HL-60 (cell line): ENCODE data around the gene SHANK3.

Experiments used
- DNase-seq, 2 experiments: peaks; one replicate each; pipeline ENCODE4 v3.0.0-alpha.2; 2010 to 2020; ENCODE audit warnings: low read depth in 1 of 2, low spot score in 1 of 2
- H3K27ac ChIP-seq: fragments of 250-450 bp; sonication (Bioruptor Pico); replicated peaks from 2 replicates; pipeline ENCODE4 v1.5.1; 2020; ENCODE audit warnings: mild to moderate bottlenecking, moderate library complexity
- H3K27me3 ChIP-seq: fragments of 250-450 bp; sonication (Bioruptor Pico); 2 replicates; pipeline ENCODE4 v1.5.1; 2021; ENCODE audit warnings: mild to moderate bottlenecking, moderate library complexity; ENCODE audit not compliant: insufficient read depth, poor library complexity, severe bottlenecking
- H3K4me3 ChIP-seq: replicated peaks from 2 replicates; pipeline ENCODE4 v1.5.1; 2011; ENCODE audit warnings: mild to moderate bottlenecking, control low read depth, low read length; ENCODE audit not compliant: insufficient read depth
- GABPA ChIP-seq: IDR thresholded peaks from 2 replicates; pipeline ENCODE4 v1.6.1; 2012; ENCODE audit warnings: low read depth
- POLR2AphosphoS5 ChIP-seq: IDR thresholded peaks from 2 replicates; pipeline ENCODE4 v1.6.1; 2012; ENCODE audit warnings: low read depth
- REST ChIP-seq: IDR thresholded peaks from 2 replicates; pipeline ENCODE4 v1.6.1; 2012; ENCODE audit warnings: low read depth; ENCODE audit not compliant: insufficient replicate concordance
- SPI1 ChIP-seq: IDR thresholded peaks from 2 replicates; pipeline ENCODE4 v1.6.1; 2012; ENCODE audit warnings: low read depth, mild to moderate bottlenecking, borderline replicate concordance
- TF ChIP-seq, protein P1 (sequence below): IDR thresholded peaks from one replicate; pipeline ENCODE4 v1.5.1; 2011; ENCODE audit warnings: low read length, control low read depth, inconsistent platforms; ENCODE audit not compliant: insufficient read depth

The SHANK3 gene

DNA sequence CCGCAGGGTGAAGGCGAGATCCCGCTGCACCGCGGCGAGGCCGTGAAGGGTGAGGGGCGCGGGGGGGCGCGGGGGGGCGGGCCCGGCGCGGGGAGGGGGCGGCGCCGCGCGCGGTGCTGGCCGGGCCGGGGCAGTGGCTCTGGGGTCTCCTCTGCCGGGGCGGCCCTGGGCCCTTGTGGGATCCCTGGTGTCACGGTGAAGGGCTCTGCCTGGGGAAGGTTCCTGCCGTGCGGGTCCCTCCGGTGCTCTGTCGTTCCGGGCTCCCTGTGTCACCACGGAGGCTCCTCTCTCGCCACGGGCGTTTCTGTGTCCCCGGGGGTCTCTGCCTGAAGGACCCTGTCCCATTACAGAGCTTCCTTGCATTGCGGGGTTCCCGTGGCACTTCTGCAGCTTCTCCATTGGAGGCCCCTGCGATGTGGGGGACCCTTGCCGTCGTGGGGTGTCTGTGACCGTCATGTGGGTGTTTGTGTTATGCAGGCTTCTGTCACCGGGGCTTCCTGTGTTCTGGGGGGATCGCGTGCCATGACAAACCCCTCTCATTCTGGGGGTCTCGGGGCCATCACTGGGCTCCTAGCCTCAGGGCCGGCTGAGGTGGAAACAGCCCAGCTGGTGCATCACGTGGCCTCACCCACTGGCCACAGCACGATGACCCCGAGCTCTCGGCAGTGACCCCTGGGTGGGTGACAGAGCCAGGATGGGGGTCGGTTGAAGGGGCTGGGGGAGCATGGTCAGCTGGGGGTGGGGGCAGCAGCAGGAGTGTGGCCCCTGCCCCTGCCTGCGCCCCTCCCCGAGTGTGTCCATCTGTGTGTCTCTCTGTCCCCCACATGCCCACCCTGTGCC lies 25.3 kb downstream of the SHANK3 start:
- no peak for DNase-seq
- TF ChIP-seq POLR2AphosphoS5 (no peak), GABPA (no peak), SPI1 (no peak), REST (no peak)
- TF ChIP-seq, protein P1, sequence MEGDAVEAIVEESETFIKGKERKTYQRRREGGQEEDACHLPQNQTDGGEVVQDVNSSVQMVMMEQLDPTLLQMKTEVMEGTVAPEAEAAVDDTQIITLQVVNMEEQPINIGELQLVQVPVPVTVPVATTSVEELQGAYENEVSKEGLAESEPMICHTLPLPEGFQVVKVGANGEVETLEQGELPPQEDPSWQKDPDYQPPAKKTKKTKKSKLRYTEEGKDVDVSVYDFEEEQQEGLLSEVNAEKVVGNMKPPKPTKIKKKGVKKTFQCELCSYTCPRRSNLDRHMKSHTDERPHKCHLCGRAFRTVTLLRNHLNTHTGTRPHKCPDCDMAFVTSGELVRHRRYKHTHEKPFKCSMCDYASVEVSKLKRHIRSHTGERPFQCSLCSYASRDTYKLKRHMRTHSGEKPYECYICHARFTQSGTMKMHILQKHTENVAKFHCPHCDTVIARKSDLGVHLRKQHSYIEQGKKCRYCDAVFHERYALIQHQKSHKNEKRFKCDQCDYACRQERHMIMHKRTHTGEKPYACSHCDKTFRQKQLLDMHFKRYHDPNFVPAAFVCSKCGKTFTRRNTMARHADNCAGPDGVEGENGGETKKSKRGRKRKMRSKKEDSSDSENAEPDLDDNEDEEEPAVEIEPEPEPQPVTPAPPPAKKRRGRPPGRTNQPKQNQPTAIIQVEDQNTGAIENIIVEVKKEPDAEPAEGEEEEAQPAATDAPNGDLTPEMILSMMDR, result no peak
- no peak overlapping the region for H3K27ac ChIP-seq
- no peak overlapping the region for H3K4me3 ChIP-seq
- no peaks in the 10 kb centered on the region for H3K27me3 ChIP-seq

GRCh38 chr22:50698546-50698945 lies 25.9 kb downstream of the SHANK3 start:
- Histone ChIP-seq H3K4me3 (no peak overlapping the region), H3K27me3 (peaks cover 2% of the 10 kb centered on the region), H3K27ac (no peak overlapping the region)
- DNase-seq, result peak in 1 of 2 experiments; percentile 25
- TF ChIP-seq REST, result no peak
- TF ChIP-seq, protein P1, result no peak
- TF ChIP-seq GABPA, result no peak
- no peak for TF ChIP-seq POLR2AphosphoS5
- no peak for TF ChIP-seq SPI1

DNA sequence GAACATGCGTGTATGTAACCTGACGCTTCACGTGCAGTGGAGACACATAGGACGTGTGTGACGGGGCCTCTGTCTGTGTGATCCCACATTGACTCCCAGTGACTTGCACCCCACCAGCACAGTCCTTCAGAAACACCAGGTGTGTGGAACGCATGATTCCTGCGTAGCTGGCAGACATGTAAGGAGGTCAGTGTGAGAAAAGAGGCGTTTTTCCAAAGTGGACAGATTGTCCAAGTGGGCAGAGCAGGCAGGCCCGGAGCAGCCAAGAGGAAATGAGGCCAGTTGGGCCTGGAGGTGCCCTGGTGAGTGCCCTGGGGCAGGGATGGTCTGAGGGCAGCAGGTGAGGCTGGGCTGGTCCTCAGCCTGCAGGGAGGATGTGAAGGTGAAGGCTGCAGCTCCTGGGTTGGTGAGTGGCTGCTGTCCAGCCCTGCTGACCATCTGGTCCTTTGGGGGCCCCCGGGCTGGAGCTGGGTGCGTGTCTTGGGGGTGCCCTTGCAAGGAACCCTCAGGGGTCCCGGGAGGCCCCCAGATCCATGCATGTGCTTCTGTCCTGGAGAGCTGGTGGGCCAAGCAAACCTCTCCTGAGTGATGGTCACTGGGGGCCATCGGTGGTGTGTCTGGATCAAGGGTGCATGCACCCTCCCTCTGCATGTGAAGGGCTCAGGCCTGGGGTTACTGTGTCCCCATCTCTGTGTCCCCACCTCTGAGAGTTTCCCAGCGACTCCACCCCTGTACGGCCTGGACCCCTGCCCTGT lies 26.6 kb downstream of the SHANK3 start:
- Histone ChIP-seq H3K4me3 (no peak overlapping the region), H3K27ac (no peak overlapping the region), H3K27me3 (peaks cover 4% of the 10 kb centered on the region)
- no peak for TF ChIP-seq POLR2AphosphoS5
- TF ChIP-seq GABPA, result no peak
- TF ChIP-seq, protein P1, result no peak
- no peak for TF ChIP-seq REST
- TF ChIP-seq SPI1, result no peak
- no peak for DNase-seq
